ENCODE data around the gene THADA.

GRCh38 chr2:43270461-43270860 lies 325.4 kb downstream of the THADA start:
- TF ChIP-seq CTCF (IDR thresholded peaks at IDR 0.05; ENCODE audit: poor library complexity) = no peak
- no peak for TF ChIP-seq EZH2phosphoT487 (IDR thresholded peaks at IDR 0.05; ENCODE audit: low read depth, severe bottlenecking, unreplicated experiment)

All from hepatocyte (in vitro differentiated cells).